ENCODE measurements around the gene LIME1.

GRCh38 chr20:63694584-63695423, 41.7 kb upstream of the LIME1 start:
- TF ChIP-seq CTCF (IDR thresholded peaks at IDR 0.05) (no peak), MAX (IDR thresholded peaks at IDR 0.05) (no peak), CEBPB (IDR thresholded peaks at IDR 0.05) (no peak), HEYL (CRISPR knock-in tag; IDR thresholded peaks at IDR 0.05) (no peak), RFX5 (IDR thresholded peaks at IDR 0.05) (no peak), SREBF2 (IDR thresholded peaks at IDR 0.05) (no peak)
